ENCODE measurements around the gene GRAMD2B. TPM values are rescaled to one million over a fixed set of nuclear protein-coding genes. Genes with fewer than 3 reads are reported as not detected.

The GRAMD2B gene
- polyA plus RNA-seq, 5 donors, result 9.0 to 11.5 (median 11.1) TPM

DNA sequence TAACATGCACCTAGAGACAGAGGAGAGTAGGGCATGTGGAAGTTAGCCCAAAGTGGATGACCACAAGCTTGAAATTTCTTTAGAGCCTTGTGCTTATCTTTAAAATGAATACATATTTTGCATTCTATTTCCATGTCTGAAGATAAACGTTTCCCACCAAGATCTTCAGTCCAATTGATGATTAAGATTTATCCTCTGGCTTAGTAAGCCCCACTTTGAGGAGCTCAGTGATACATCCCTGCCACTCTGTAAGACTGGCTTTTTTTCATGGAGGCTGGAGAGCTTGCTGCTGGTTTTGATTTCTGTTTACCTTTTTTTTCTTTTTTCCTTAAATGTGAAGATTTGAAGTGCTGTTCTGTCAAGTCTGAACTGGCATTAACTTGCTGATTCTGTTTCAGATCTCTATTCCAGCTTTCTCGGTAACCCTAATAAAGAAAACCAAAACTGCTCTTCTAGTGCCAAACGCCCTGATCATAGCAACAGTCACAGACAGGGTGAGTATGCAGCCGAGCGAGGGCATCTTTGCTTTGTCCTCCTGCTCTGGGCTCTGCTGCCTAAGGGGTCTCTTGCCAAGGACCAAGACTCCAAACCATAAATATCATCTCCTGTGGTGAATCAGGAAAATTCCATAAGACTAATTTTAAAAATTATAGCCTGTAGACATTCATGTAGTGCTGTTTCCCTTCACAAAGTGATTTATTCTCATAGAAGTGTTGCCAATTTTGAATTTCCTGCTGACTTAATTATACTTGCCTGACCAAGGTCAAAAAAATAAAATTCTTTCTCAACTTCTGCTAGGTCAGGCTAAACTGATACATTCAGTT lies 54.3 kb downstream of the GRAMD2B start:
- DNase-seq, result no peak

- DNase-seq, result no peak
Observed at GRCh38 chr5:126479810-126480209, 56.6 kb downstream of the GRAMD2B start.

DNA sequence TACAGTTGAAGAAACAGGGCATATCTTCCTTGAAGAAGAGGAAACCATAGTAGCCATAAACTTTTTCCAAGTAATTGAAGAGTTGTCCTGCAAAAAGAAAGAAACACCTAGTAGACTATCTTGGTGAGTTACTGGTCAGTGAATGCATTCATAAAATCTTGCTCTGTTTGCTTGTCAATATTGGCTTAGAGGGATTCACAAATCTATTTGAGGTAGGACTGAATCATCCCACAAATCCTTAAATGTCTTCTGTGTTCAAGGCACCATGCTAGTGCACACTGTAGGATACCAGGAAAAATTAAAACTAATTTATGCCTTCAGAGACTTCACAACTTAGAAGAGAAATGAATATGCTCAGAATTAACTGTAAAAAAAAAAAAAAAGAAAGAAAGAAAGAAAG lies 57.6 kb downstream of the GRAMD2B start:
- DNase-seq, result no peak

DNA sequence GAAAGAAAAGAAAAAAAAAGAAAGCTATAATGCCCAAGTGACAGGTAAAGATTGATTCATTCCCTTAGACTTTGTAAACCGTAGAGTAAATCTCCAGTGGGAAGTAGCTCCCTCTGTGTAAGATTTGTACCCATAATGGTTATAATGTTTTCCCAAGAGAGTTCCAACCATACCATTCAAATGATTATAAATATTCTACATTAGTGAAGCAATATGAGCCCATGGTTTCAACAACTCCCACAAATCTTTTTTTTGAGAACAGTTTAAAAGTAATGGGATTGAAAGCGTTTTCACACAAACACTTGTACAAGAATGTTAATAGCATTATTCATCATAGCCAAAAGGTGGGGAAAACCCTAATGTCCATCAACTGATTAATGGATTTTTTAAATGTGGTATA lies 58.0 kb downstream of the GRAMD2B start:
- no peak for DNase-seq

GRCh38 chr5:126482591-126482990 lies 59.4 kb downstream of the GRAMD2B start:
- no peak for DNase-seq

GRCh38 chr5:126483156-126483555 lies 59.9 kb downstream of the GRAMD2B start:
- no peak for DNase-seq

- no peak for DNase-seq
Observed at GRCh38 chr5:126484253-126484652, 61.0 kb downstream of the GRAMD2B start.

DNA sequence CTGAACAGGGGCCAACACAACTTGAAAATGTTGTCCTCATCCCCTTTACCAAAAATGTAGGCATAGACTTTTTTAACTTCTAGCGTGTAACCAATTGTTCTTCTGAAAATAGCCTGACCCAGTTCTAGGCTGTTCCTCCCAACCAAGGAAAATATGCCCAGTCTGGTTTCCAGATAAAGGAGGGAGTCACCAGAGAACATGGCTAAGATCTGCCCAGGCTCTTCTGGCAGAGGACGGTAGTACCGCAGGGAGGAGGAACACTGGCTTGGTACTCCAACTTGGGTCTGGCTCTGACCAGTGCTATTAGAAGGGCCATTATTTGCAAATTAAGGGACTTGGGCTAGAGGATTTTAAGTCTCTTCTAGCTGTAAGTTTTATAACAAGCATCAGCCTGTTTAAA lies 63.1 kb downstream of the GRAMD2B start:
- DNase-seq, result no peak

GRCh38 chr5:126487596-126487995 lies 64.4 kb downstream of the GRAMD2B start:
- no peak for DNase-seq

DNA sequence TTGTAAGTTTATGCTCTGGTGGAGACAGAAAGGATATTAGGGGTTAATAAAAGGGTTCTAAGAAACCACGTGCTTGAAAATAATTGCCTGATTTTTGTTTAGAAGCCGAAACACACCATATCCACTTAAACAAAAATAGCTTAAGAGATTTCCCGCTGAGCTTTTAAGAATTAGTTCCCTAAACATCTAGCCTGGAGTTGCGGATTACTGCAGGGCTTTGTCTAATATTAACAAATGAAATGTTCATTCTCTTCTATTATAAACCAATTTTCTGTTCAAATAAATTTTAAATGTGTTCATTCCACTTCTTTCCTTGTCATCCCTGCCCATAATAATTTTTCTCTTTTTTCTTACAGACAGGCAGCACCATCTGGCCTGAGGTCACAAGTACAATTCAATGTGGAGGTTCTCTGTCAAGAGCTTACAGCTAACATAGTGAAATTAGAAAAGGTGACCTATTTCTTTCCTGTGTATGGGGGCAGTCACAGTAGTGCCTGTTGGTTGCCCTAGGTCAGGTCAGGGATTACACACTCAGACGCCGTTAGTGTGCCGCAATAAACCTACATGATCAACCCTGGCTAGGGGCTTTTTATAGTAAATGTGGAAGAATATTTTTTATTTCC lies 65.3 kb downstream of the GRAMD2B start:
- no peak for DNase-seq

DNA sequence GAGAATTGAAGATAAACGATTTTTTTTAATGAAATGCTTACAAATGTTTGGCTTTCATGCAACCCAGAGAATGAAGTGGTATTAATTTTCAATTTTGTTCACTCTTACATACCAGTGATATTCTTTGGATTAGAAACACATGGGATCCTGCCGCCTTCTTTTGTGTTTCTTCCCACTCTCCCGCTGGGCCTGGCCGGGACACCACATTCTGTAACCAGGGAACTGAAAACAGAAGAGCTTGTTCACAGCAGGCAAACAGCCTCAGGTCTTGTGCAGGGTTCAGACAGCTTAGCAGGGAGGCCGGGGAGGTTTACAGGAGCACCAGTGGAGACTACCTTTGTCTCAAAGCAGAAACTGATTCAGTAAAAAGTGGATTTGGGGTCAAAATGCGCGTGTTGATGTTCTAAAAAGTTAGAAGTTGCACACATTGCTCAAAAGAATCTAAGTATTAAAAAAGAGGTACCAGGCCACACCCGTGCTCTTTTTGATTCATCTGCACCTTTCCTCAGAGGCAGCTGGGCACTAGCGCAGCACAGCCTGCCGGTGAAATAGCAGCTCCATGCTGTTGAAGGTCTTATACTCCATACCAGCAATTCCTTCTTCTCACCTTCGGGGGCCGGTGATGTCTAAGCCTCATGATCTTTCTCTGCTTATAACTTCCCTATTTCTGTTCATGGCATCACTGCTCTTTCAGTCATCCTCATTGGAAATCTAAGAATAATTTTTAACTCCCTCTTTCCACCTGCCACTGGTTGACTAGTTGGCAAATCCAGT lies 67.1 kb downstream of the GRAMD2B start:
- DNase-seq, result no peak

DNA sequence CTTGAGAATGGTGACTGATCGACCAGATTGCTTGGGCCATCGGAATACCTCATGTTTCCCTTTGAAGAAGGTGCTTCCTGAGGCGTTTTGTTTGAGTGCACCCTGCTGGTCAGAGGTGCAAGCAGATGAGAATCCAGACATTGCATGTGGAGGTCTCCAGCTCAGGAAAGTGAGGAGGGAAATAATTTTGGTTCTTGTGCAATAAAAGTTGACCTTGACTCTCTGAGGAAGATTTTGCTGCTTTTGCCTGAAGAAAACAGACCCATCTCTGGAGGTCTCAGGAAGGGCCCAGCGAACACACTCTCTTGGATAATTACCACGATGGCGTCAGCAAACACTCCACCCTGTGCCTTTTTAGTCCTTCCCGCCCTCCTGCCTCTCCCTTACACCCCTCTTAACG lies 69.7 kb downstream of the GRAMD2B start:
- no peak for DNase-seq

DNA sequence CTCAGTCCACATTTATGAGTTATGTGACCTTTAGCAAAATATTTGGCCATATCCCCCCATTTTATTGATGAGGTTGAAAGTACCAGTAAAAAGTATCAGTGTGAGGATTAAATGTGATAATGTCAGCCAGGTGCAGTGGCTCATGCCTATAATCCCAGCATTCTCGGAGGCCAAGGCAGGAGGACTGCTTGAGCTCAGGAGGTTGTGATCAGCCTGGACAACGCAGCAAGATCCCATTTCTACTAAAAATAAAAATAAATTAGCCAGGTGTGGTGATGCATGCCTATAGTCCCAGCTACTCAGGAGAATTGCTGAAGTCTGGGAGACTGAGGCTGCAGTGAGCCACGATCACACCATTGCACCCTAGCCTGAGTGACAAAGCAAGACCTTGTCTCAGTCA lies 71.2 kb downstream of the GRAMD2B start:
- DNase-seq, result no peak

- no peak for DNase-seq
Observed at GRCh38 chr5:126497506-126497905, 74.3 kb downstream of the GRAMD2B start.

- no peak for DNase-seq
Observed at GRCh38 chr5:126499278-126499677, 76.1 kb downstream of the GRAMD2B start.

DNA sequence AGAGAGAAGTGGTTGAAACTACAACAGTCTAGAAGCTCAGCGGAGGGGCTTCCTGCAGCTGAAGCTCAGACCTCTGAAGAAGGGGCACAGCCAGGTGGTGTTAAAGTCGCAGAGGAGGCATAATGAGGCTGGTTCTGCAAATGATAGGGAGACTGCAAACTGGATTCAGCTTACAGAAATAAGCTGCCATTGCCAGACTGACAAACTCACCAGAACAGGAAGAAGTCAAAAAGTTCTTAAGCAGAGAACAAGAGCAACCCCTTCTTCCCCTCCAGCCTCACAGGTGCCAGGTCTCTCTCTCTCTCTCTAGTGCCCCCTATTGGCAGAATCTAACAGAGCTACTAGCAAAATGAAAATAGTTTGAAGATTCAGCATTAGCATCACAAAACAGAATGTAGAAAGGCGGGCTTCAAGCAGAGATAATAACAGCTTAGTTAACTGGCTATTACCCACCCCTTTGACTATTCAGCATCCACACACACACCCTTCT lies 76.7 kb downstream of the GRAMD2B start:
- no peak for DNase-seq

DNA sequence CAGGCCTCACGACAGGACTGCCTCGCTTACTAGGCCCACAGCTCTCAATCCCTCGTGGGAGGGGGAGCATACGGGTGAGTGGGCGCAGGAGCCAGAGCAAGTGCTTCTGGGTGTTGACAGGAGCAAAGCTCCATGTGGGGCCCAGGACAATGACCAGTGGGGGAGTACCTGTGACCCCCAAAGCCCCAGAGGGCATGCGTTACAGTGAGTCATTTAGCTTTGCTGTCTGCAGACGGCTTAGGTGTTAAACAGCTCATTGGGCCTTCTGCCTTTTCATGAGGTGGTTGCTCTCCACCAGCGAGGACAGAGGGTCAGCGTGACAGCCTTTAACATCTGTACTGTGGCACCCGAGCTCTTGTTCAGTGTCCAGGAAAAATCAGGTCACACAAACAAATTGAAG lies 78.2 kb downstream of the GRAMD2B start:
- no peak for DNase-seq

GRCh38 chr5:126503602-126504104 lies 80.4 kb downstream of the GRAMD2B start:
- DNase-seq, result peak; percentile 65 to 70

DNA sequence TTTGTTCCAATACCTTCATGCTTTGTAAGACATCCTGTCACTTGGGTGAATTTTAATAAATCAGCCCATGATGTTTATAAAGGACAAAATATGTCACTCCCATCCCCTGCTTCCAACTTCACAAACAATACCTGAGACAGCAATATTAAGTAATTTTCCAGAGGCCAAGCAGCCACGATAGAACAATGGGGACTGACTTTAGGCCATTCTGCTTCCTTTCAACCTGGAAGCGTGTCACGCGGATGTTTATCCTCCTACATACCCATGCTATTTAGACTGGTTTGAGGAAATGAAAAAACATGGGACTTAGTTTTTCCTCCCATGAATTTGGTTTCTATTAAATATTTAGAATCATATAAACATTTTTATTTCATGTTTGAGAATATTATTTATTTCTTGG lies 82.9 kb downstream of the GRAMD2B start:
- no peak for DNase-seq

DNA sequence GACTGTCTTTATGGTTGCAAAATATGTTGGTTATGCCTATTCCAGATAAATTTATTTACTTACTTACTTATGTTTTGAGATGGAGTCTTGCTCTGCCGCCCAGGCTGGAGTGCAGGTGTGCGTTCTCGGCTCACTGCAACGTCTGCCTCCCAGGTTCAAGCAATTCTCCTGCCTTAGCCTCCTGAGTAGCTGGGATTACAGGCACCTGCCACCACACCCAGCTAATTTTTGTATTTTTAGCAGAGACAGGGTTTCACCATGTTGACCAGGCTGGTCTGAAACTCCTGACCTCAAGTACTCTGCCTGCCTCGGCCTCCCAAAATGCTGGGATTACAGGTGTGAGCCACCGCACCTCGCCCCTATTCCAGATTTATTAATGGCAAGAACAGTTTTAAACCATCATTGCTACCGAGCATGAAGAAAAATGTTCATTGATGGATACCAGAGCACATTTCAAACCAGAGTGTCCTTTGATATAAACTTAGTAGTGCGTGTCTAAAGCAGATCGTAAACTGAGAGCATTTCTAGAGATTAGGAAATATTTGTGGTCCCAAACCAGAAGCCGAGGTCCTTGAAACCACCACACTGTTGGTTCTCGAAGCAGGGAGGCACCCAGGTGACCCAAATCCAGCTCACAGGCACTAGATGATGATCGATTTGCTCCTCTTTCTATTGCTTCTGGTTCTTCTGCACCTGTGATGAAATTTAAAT lies 85.2 kb downstream of the GRAMD2B start:
- DNase-seq, result no peak

DNA sequence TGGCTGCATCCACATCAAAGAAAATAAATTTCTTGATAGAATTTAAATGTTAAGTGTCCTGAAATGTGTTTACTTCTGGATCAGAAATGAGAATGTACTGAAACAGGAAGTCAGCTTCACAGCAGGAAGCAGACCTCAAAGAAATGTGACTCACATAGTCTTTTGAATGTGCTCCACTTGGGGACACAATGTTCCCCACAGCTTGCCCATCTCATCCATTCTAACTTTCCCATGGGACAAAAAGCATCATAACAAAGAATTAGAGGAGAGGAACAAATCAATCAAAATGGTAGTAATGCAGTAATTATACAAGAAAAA lies 85.7 kb downstream of the GRAMD2B start:
- no peak for DNase-seq

DNA sequence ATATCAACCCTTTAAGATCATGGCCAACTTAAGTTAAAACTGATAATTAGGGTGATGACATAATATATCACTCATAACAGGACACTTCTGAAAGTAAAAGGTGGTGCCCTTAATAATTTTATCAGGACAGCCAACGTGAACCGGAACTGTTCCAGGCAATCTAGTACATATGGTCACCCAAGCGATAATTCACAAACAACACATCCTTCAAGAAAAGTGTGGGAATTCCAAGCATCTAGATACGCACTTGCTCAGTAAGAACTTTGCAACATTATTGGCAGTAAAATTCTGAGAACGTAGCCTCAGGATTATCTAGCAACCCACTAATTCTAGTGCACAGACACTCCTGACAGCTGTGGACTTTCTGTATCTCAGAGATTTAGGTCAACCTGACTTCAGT lies 86.1 kb downstream of the GRAMD2B start:
- DNase-seq, result no peak

Measured in right lung (tissue), 5 donors.